GM12892 (cell line): ENCODE measurements around the gene KCNIP2.

Source experiments
- POLR2A ChIP-seq: IDR thresholded peaks from 2 replicates; pipeline ENCODE4 v1.6.1; 2011; ENCODE audit warnings: low read depth, low read length, control low read depth
- TAF1 ChIP-seq: IDR thresholded peaks from 2 replicates; pipeline ENCODE4 v1.6.1; 2011; ENCODE audit warnings: low read depth, mild to moderate bottlenecking, control low read depth, low read length, borderline replicate concordance

- TF ChIP-seq TAF1 (no peak), POLR2A (no peak)
Measured at GRCh38 chr10:101874252-101874651, 30.7 kb upstream of the KCNIP2 start.
